K562 treated with DMSO at 1 percent for 24 hours (cell line): ENCODE measurements around the gene CWF19L1. TPM values are rescaled to one million over a fixed set of nuclear protein-coding genes. Genes with fewer than 3 reads are reported as not detected.

Source experiments
- total RNA-seq: library from RNA; unstranded; fragments of 300-600 nt; gene quantifications from 2 replicates; pipeline ENCODE4 v1.2.3, GENCODE V29; 2022; ENCODE audit warnings: low read depth; ENCODE audit not compliant: insufficient read depth

The CWF19L1 gene
- 11.5 and 11.6 TPM in 2 replicates for total RNA-seq

DNA sequence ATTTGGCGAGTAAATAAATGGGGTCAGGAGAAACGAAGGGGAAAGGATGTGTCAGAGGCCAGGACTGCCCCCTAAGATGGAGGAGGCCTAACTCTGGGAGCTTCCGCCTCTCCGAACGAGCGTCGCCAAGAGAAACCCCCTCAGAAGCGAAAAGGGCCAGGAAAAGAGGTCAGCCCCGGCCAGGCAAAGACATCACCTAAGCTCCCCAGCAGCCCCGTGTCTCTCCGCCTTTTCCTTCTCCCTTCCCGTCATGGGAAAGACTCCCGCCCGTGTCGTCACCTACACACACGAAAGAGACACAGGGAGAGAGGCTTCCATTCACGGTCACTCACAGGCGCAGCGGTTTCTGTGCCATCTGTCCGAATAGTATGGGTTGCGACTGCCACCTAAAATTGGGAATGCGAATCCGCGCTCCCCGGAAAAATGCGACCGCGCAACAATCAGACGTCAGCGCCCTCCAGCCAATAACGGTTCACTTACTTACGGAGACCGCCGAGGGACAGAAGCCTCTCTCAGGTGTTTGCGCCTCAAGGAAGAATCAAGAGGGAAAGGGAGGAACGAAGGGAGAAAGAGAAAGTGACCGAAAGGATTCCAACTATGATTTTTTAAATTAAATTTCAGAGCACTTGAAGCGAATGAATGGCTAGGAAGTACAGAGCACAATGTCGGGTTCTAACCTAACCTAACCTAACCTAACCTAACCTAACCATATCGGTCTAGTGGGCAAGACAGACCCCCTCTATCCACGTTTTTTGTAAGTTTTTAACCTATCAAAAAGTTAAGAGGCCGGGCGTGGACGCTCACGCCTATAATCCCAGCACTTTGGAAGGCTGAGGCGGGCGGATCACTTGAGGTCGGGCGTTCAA, at the start of gene CWF19L1:
TSS of gene CWF19L1 (minus strand) at position 400 of the 866 bp plus-strand sequence. CDS start at position 355, 45 bp downstream.

DNA sequence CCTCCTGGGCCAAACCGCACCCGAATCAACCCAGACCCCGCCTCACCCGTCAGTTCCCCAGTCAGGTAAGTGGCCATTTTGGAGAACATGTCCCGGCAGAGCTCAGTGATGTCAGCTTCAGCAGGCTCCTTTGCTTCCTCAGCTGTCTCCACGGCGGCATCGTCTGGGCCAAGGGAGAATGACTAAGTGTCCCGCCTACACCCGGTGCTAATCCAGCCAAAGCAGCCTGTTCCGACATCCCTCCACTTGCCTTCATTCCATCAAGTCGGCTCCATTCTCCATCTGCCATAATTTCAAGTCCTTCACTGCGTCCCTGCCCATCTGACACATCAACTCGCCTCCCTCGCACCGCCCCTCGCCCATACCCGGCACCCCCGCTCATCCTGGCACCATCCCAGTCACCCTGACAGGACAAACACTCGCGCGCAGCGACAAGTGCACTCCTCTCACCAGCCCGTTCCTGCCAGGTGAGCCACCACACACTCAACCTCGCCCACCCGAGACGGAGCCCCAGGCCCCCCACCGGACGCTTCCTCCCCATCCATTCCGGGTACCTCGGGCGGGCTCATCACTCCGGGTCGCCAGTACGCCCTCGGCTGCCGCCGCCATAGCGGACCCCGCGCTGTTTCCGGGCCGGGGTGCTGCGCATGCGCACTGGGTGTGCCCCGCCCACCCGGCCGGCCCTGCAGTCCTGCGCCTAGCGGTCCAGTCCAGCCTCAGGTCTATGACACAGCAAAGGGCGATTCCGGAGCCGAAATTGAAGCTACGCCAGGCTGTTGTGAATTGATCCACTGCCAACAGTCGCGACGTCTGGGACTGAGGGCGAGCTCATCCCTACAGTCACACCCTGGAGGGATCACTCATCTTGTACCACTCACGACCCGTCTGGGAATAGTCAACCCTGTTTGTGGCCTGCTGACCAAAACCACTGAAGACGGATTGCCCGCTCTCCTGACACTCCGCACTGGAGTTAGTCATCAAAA, 18.9 kb upstream of the CWF19L1 start, which contains the start of gene BLOC1S2:
TSS of gene BLOC1S2 (minus strand) at position 630 of the 983 bp plus-strand sequence. CDS start at position 609, 21 bp downstream.

DNA sequence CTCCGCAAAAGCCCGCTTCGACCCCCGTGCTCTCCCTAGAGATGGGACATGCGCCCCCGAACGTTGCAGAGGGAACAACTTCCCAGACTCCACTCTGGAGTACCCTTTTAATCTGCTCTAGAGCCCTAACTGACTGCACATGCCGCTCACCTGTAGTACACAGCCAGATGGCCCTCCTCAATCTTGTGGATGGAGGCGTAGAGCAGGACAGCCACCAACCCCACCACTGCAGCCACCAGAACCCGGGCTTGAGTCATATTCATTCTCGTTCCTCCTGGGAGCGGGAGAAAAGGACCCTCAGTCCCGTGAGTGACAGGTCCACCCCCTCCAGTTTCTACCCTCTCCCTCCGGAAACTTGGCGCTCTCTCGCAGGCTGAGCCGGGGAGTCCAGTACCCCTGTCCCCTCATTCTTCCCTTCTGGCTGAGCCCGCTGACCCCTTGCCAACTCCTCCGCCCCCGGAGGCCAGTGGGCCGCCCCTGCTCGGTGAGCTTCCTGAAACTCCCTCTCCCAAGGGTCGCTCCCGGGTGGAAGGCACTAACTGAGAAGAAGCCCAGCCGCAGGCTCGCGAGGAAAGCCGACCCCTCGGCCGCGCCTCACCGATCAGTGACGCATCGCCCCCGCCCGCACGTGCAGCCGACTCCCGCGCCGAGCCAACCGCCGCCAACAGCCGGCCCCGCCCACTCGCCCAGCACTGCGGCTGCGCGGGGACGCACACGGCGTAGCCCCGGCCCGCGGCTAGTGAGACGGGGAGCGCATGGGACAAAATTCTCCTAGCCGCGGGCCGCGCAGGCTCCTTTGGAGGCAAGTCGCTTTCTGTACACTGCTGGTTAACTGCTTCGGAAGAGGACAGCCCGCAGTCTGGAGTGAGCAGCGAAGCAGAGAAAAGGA, 81.8 kb downstream of the CWF19L1 start, which contains the start of gene ERLIN1:
TSS of gene ERLIN1 (minus strand) at position 666 of the 889 bp plus-strand sequence. CDS start at position 263, 403 bp downstream.

Other genes starting within 250 kb of the CWF19L1 start
- not detected in 2 replicates for gene CPN1, start 185.8 kb downstream of the CWF19L1 start, total RNA-seq
- gene ERLIN1, start 81.6 kb downstream of the CWF19L1 start, total RNA-seq: 12.9 and 13.1 TPM in 2 replicates
- 8.3 and 11.1 TPM in 2 replicates for gene CHUK, start 38.0 kb downstream of the CWF19L1 start, total RNA-seq
- 19.6 and 30.1 TPM in 2 replicates for gene BLOC1S2, start 19.0 kb upstream of the CWF19L1 start, total RNA-seq
- not detected in 2 replicates for gene PKD2L1, start 62.6 kb upstream of the CWF19L1 start, total RNA-seq
- 131 and 136 TPM in 2 replicates for gene SCD, start 79.6 kb upstream of the CWF19L1 start, total RNA-seq
- not detected in 2 replicates for gene WNT8B, start 195.4 kb upstream of the CWF19L1 start, total RNA-seq